ENCODE results near the gene AHR.

The AHR gene

GRCh38 chr7:17305387-17306171 lies 7.1 kb downstream of the AHR start:
- no peak for DNase-seq

- no peak for DNase-seq
These were observed 8.5 kb downstream of the AHR start for GRCh38 chr7:17307000-17307399.

- no peak for DNase-seq
These were observed 9.1 kb downstream of the AHR start for GRCh38 chr7:17307558-17307957.

GRCh38 chr7:17307969-17308648 lies 9.7 kb downstream of the AHR start:
- DNase-seq = no peak

GRCh38 chr7:17311194-17311593 lies 12.7 kb downstream of the AHR start:
- no peak for DNase-seq

GRCh38 chr7:17311952-17312351 lies 13.5 kb downstream of the AHR start:
- no peak for DNase-seq

- no peak for DNase-seq
These were observed 14.2 kb downstream of the AHR start for GRCh38 chr7:17312641-17313040.

- DNase-seq = no peak
These were observed 14.7 kb downstream of the AHR start for GRCh38 chr7:17313194-17313593.

GRCh38 chr7:17315974-17316373 lies 17.5 kb downstream of the AHR start:
- no peak for DNase-seq

- DNase-seq = no peak
These were observed 19.7 kb downstream of the AHR start for GRCh38 chr7:17318146-17318545.

GRCh38 chr7:17319164-17320101 lies 21.0 kb downstream of the AHR start:
- no peak for DNase-seq

- DNase-seq = no peak
These were observed 21.6 kb downstream of the AHR start for GRCh38 chr7:17320102-17320497.

GRCh38 chr7:17320657-17321056 lies 22.2 kb downstream of the AHR start:
- no peak for DNase-seq

GRCh38 chr7:17325364-17325763 lies 26.9 kb downstream of the AHR start:
- DNase-seq = no peak

- DNase-seq = no peak
These were observed 27.9 kb downstream of the AHR start for GRCh38 chr7:17326378-17326777.

- DNase-seq = no peak
These were observed 30.2 kb downstream of the AHR start for GRCh38 chr7:17328641-17329040.

GRCh38 chr7:17329440-17329839 lies 31.0 kb downstream of the AHR start:
- DNase-seq = no peak

GRCh38 chr7:17331891-17332501 lies 33.5 kb downstream of the AHR start:
- no peak for DNase-seq

GRCh38 chr7:17333221-17333620 lies 34.8 kb downstream of the AHR start:
- DNase-seq = peak; percentile 24

- DNase-seq = no peak
These were observed 37.7 kb downstream of the AHR start for GRCh38 chr7:17336168-17336567.

GRCh38 chr7:17339139-17339538 lies 40.7 kb downstream of the AHR start:
- DNase-seq = no peak

- DNase-seq = no peak
These were observed 41.5 kb downstream of the AHR start for GRCh38 chr7:17339952-17340351.

GRCh38 chr7:17340655-17341054 lies 42.2 kb downstream of the AHR start:
- DNase-seq = no peak

Data from NCI-H1417 treated with DMSO at 0.1 percent for 48 hours (cell line).